HCT116 (cell line): ENCODE data around the gene RIMBP2. TPM values are rescaled to one million over a fixed set of nuclear protein-coding genes. Genes with fewer than 3 reads are reported as not detected.

Source experiments
- ATAC-seq: fragments of 200-7000 bp; cut with Tn5 transposase; 2 replicates; pipeline ENCODE4 v1.9.1; 2020; ENCODE audit warnings: mild to moderate bottlenecking, moderate library complexity
- BruUV-seq: library from RNA; stranded (reverse); fragments of 400-500 nt; replicated peaks from 2 replicates; lab custom pipeline; 2021; lab: Mats Ljungman, UMichigan
- CTCF ChIA-PET: fragments of 300-600 bp; sonication (Branson Sonifier 250); formaldehyde crosslinking; loops from one replicate; lab custom pipeline; 2021; ENCODE audit warnings: antibody characterized with exemption; lab: Charles Lee
- POLR2A ChIA-PET: fragments of 300-600, 350-600 bp; sonication (Branson Sonifier 250); formaldehyde crosslinking; loops from one replicate; lab custom pipeline; 2021; ENCODE audit warnings: antibody characterized with exemption; lab: Charles Lee
- RAD21 ChIA-PET, 2 experiments: fragments of 300-600 bp; sonication (Branson Sonifier 250); formaldehyde crosslinking; loops; one replicate each; lab custom pipeline; 2023; ENCODE audit warnings: low total read pairs in 2 of 2; ENCODE audit not compliant: uncharacterized antibody in 2 of 2, unreplicated experiment in 2 of 2, low non-redundant PET in 1 of 2; lab: Charles Lee
- DNase-seq: peaks from one replicate; pipeline ENCODE4 v3.0.0-alpha.2; 2010; ENCODE audit warnings: low read depth, low spot score
- H2AFZ ChIP-seq: fragments of 200-600 bp; shearing (Covaris generic), sonication (generic); 2 replicates; pipeline ENCODE4 v1.6.1; 2017; ENCODE audit warnings: low read depth, mixed run types, mixed read lengths, antibody characterized with exemption, low read length; ENCODE audit not compliant: poor library complexity, severe bottlenecking
- H3K27ac ChIP-seq: 2 replicates; pipeline ENCODE4 v1.5.1; 2012; ENCODE audit warnings: low read depth, low read length
- H3K27me3 ChIP-seq: fragments of 200-600 bp; sonication (generic); 2 replicates; pipeline ENCODE4 v1.6.1; 2016; ENCODE audit warnings: mixed run types, low read length, mixed read lengths; ENCODE audit not compliant: insufficient read depth
- H3K36me3 ChIP-seq, 2 experiments: fragments of 200-500 bp in 1 of 2; fragments of 200-600 bp in 1 of 2; sonication (Bioruptor generic) in 1 of 2; sonication (generic) in 1 of 2; 2 replicates each; pipeline versions ENCODE4 v1.5.1 to v1.6.1; 2014 to 2016; ENCODE audit warnings: low read length in 2 of 2, inconsistent platforms in 1 of 2, mixed read lengths in 1 of 2, mixed run types in 1 of 2; ENCODE audit not compliant: insufficient read depth in 2 of 2, control insufficient read depth in 1 of 2
- H3K4me1 ChIP-seq, 2 experiments: fragments of 200-600 bp in 1 of 2; sonication (generic) in 1 of 2; 2 replicates each; pipeline versions ENCODE4 v1.5.1 to v1.6.1; 2012 to 2017; ENCODE audit warnings: low read length in 2 of 2, inconsistent platforms in 1 of 2, mild to moderate bottlenecking in 1 of 2, mixed read lengths in 1 of 2, mixed run types in 1 of 2, moderate library complexity in 1 of 2; ENCODE audit not compliant: insufficient read depth in 2 of 2, control insufficient read depth in 1 of 2
- H3K4me2 ChIP-seq: fragments of 200-600 bp; sonication (generic); 2 replicates; pipeline ENCODE4 v1.6.1; 2017; ENCODE audit warnings: mixed run types, low read length, mixed read lengths
- H3K4me3 ChIP-seq, 2 experiments: fragments of 200-600 bp in 1 of 2; sonication (generic) in 1 of 2; replicated peaks in 1 of 2; 2 replicates each; pipeline ENCODE4 v1.5.1; 2011 to 2016; ENCODE audit warnings: low read length in 2 of 2, control low read depth in 1 of 2, low read depth in 1 of 2, mild to moderate bottlenecking in 1 of 2, mixed read lengths in 1 of 2, mixed run types in 1 of 2
- H3K79me2 ChIP-seq: fragments of 200-600 bp; sonication (generic); 2 replicates; pipeline ENCODE4 v1.6.1; 2017; ENCODE audit warnings: mild to moderate bottlenecking, mixed run types, low read length, moderate library complexity, mixed read lengths; ENCODE audit not compliant: insufficient read depth
- H3K9ac ChIP-seq: fragments of 200-600 bp; sonication (generic); 2 replicates; pipeline ENCODE4 v1.6.1; 2016; ENCODE audit warnings: low read length, mixed read lengths
- H3K9me2 ChIP-seq: fragments of 200-600 bp; sonication (generic), shearing (Covaris generic); 2 replicates; pipeline ENCODE4 v1.6.1; 2017; ENCODE audit warnings: mixed run types, mild to moderate bottlenecking, moderate library complexity; ENCODE audit not compliant: insufficient read depth
- H3K9me3 ChIP-seq, 2 experiments: fragments of 200-500 bp in 1 of 2; fragments of 200-600 bp in 1 of 2; sonication (Bioruptor generic) in 1 of 2; sonication (generic) in 1 of 2; 2 replicates each; pipeline ENCODE4 v1.6.1; 2014 to 2017; ENCODE audit warnings: low read length in 2 of 2, mixed read lengths in 2 of 2, inconsistent platforms in 1 of 2, low read depth in 1 of 2, mild to moderate bottlenecking in 1 of 2, mixed run types in 1 of 2, moderate library complexity in 1 of 2; ENCODE audit not compliant: control insufficient read depth in 1 of 2, insufficient read depth in 1 of 2
- H4K20me1 ChIP-seq: fragments of 200-600 bp; sonication (generic), shearing (Covaris generic); 2 replicates; pipeline ENCODE4 v1.6.1; 2017; ENCODE audit warnings: mixed run types, mild to moderate bottlenecking, moderate library complexity; ENCODE audit not compliant: insufficient read depth
- ATF3 ChIP-seq: IDR thresholded peaks from 2 replicates; pipeline ENCODE4 v1.6.1; 2012
- CBX3 ChIP-seq: IDR thresholded peaks from 2 replicates; pipeline ENCODE4 v1.6.1; 2012; ENCODE audit warnings: low read depth
- CEBPB ChIP-seq: IDR thresholded peaks from 2 replicates; pipeline ENCODE4 v1.6.1; 2012; ENCODE audit warnings: low read depth
- CTCF ChIP-seq, 3 experiments: fragments of 200-600 bp in 1 of 3; sonication (generic) in 1 of 3; IDR thresholded peaks in 2 of 3; conservative IDR thresholded peaks in 1 of 3; 2 replicates each; pipeline ENCODE4 v1.5.1; 2012 to 2017; ENCODE audit warnings: low read depth in 2 of 3, low read length in 2 of 3, antibody characterized with exemption in 1 of 3, borderline replicate concordance in 1 of 3, control low read depth in 1 of 3, mild to moderate bottlenecking in 1 of 3, mixed read lengths in 1 of 3, mixed run types in 1 of 3, moderate library complexity in 1 of 3; ENCODE audit not compliant: insufficient read depth in 1 of 3
- EGR1 ChIP-seq: IDR thresholded peaks from 2 replicates; pipeline ENCODE4 v1.6.1; 2012; ENCODE audit warnings: low read depth
- ELF1 ChIP-seq: IDR thresholded peaks from 2 replicates; pipeline ENCODE4 v1.6.1; 2012; ENCODE audit warnings: low read depth, borderline replicate concordance
- EZH2 ChIP-seq: fragments of 200-600 bp; sonication (generic); IDR thresholded peaks from 2 replicates; pipeline ENCODE4 v1.6.1; 2017; ENCODE audit warnings: antibody characterized with exemption, mixed run types
- EZH2phosphoT487 ChIP-seq: fragments of 200-600 bp; IDR thresholded peaks from 2 replicates; pipeline ENCODE4 v1.6.1; 2018; ENCODE audit warnings: antibody characterized with exemption, borderline replicate concordance
- FOSL1 ChIP-seq: IDR thresholded peaks from 2 replicates; pipeline ENCODE4 v1.6.1; 2012; ENCODE audit warnings: low read depth
- JUND ChIP-seq: IDR thresholded peaks from 2 replicates; pipeline ENCODE4 v1.6.1; 2012
- POLR2A ChIP-seq: IDR thresholded peaks from 2 replicates; pipeline ENCODE4 v1.7.0; 2011; ENCODE audit warnings: borderline replicate concordance; ENCODE audit not compliant: insufficient read depth, insufficient read length; ENCODE audit errors: extremely low read depth
- POLR2AphosphoS5 ChIP-seq: IDR thresholded peaks from 2 replicates; pipeline ENCODE4 v1.6.1; 2011; ENCODE audit warnings: mild to moderate bottlenecking, low read depth, low read length, moderate library complexity
- REST ChIP-seq: IDR thresholded peaks from 2 replicates; pipeline ENCODE4 v1.6.1; 2012; ENCODE audit warnings: low read depth
- SIN3A ChIP-seq: IDR thresholded peaks from 2 replicates; pipeline ENCODE4 v1.6.1; 2012; ENCODE audit warnings: low read depth
- SRF ChIP-seq: IDR thresholded peaks from 2 replicates; pipeline ENCODE4 v1.6.1; 2012; ENCODE audit warnings: low read depth
- TCF7L2 ChIP-seq: IDR thresholded peaks from 2 replicates; pipeline ENCODE4 v1.7.0; 2011; ENCODE audit warnings: borderline replicate concordance, inconsistent platforms; ENCODE audit not compliant: insufficient read depth, insufficient read length; ENCODE audit errors: extremely low read depth
- YY1 ChIP-seq: IDR thresholded peaks from 2 replicates; pipeline ENCODE4 v1.6.1; 2011; ENCODE audit warnings: low read length, low read depth, moderate library complexity, mild to moderate bottlenecking; ENCODE audit not compliant: insufficient replicate concordance; ENCODE audit errors: extremely low read depth
- ZBTB33 ChIP-seq: IDR thresholded peaks from 2 replicates; pipeline ENCODE4 v1.6.1; 2011; ENCODE audit warnings: mild to moderate bottlenecking, low read length, moderate library complexity; ENCODE audit not compliant: insufficient replicate concordance; ENCODE audit errors: extremely low read depth
- ZNF274 ChIP-seq: fragments of 200-500 bp; sonication (Bioruptor generic); IDR thresholded peaks from 2 replicates; pipeline ENCODE4 v1.6.1; 2014; ENCODE audit warnings: mild to moderate bottlenecking, low read depth, low read length, inconsistent platforms
- intact Hi-C: fragments of 100-400 bp; cut with micrococcal nuclease; formaldehyde crosslinking; loops from 2 replicates; pipeline ENCODE4 v1.10.0; 2022
- total RNA-seq: library from RNA; stranded (reverse); gene quantifications from one replicate; pipeline ENCODE4 v1.2.1, GENCODE V29; 2021; ENCODE audit not compliant: unreplicated experiment

The RIMBP2 gene
- total RNA-seq, 1 experiment from 2014 or later = not detected

DNA sequence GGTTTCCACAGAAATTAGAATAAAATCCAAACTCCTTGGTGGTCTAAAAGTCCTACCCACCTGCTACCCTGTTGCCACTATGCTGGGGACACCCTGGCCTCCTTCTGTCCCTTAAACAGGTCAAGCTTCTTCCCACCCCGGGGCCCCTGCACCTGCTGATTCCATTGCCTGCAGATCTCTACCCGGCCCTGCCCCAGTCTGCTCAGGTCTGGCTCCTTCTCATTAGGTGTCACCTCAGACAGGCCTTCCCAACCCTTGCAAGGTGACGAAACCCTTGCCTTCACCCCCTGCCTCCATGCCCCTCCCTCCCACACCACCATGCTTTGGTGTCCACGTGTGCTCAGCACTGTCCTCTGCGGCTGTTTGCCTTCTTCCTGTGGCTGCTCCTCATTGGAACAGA lies 207.8 kb downstream of the RIMBP2 start:
- no peaks in the 10 kb centered on the region for H3K4me1 ChIP-seq
- no peaks in the 10 kb centered on the region for H3K9me3 ChIP-seq
- no peaks in the 10 kb centered on the region; the same call in 1 of the 2 replicates for H3K27me3 ChIP-seq
- ChIA-PET CTCF (no interaction called here), POLR2A (no interaction called here), RAD21 (no interaction called here)
- DNase-seq (no peak), ATAC-seq (no peak)
- no peak overlapping the region for H3K9ac ChIP-seq
- TF ChIP-seq YY1 (no peak), EZH2phosphoT487 (no peak), POLR2AphosphoS5 (no peak), SIN3A (no peak), FOSL1 (no peak), TCF7L2 (no peak), CTCF (IDR thresholded peaks at IDR 0.05 in 2 of 3, conservative IDR thresholded peaks at IDR 0.05 in 1 of 3; ENCODE audit: borderline replicate concordance in 1 of 3, insufficient read depth in 1 of 3, low read depth in 2 of 3, low read length in 2 of 3) (no peak), JUND (no peak), CEBPB (no peak), ZBTB33 (no peak), SRF (no peak), POLR2A (no peak), EZH2 (no peak), REST (no peak), ZNF274 (no peak), ELF1 (no peak), EGR1 (no peak), ATF3 (no peak), CBX3 (no peak)
- no peak overlapping the region for H3K27ac ChIP-seq
- H3K9me2 ChIP-seq = no peaks in the 10 kb centered on the region
- intact Hi-C loops = no loop called here
- no peak overlapping the region for H3K4me2 ChIP-seq
- no peak overlapping the region for H3K4me3 ChIP-seq
- no peaks in the 10 kb centered on the region for H3K36me3 ChIP-seq
- H4K20me1 ChIP-seq = no peaks in the 10 kb centered on the region
- H3K79me2 ChIP-seq = no peaks in the 10 kb centered on the region
- BruUV-seq = no TSS peak
- H2AFZ ChIP-seq = no peak overlapping the region
